Left lobe of liver (tissue), 2 donors: ENCODE results near the gene SYP. TPM values are rescaled to one million over a fixed set of nuclear protein-coding genes. Genes with fewer than 3 reads are reported as not detected.

Experiments
- ATAC-seq: fragments of 200-7000 bp; cut with Tn5 transposase; one replicate; pipeline ENCODE4 v1.9.1; 2020; ENCODE audit warnings: mild to moderate bottlenecking, moderate library complexity
- DNase-seq: peaks from one replicate; pipeline ENCODE4 v3.0.0-alpha.2; 2020; ENCODE audit warnings: low spot score
- total RNA-seq: library from RNA; stranded (reverse); gene quantifications from one replicate; pipeline ENCODE4 v1.2.1, GENCODE V29; 2021
- donor health status: DM: no; HTN: no; CAD: no; lungs with moderate emphysema.
- donor health status: DM: no; HTN: yes; CAD: no.

Gene SYP
- total RNA-seq, 1 donor from 2014 or later = 0.10 TPM

DNA sequence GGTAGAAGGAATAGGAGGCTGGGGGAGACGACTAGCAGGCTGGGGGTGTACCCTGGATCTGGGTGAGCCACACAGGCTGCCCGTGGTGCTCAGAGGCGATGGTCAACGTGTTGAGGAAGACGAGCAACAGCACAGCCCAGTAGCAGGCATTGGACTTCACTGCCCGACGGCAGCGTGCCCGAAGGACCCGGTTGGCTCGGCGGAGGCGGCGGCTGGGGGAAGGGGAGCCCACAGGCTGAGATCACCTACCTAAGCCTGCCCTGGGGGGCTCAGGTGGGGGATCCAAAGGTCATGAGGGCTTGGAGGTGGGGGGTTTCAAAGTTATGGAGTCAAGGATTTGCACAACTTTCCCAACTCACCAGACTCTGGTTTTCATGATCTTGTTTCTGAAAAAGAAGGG, 25.9 kb upstream of the SYP start:
- no peak for ATAC-seq
- no peak for DNase-seq

DNA sequence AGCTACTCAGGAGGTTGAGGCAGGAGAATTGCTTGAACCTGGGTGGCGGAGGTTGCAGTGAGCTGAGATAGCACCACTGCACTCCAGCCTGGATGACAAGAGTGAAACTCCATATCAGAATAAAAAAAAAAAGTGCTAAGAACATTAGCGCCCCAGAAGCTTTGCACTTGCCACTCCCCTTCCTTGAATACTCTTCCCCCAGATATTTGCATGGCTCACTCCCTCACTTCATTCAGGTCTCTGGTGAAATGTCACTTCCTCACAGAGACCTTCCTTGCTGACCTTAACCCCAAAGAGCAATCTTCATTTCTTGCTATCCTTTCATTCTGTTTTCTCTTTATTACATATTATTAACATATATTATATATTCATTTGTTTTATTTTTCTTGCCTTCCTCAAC, 21.9 kb upstream of the SYP start:
- no peak for DNase-seq
- no peak for ATAC-seq

DNA sequence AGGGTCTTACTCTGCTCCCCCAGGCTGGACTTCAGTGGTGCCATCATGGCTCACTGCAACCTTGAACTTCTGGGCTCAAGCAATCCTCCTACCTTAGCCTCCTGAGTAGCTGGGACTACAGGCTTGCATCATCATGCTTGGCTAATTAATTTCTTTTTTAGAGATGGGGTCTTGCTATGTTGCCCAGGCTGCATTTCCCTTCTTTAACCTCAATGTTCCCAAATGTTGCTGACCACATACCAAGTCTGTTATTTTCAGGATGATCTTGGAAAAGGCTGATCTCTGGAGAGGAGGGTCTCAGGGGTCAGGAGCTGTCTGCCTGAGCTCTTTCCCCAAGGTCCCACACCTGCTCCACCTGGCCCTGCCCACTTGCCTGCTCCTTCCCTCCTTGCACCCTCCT, 20.1 kb upstream of the SYP start:
- no peak for DNase-seq
- no peak for ATAC-seq

DNA sequence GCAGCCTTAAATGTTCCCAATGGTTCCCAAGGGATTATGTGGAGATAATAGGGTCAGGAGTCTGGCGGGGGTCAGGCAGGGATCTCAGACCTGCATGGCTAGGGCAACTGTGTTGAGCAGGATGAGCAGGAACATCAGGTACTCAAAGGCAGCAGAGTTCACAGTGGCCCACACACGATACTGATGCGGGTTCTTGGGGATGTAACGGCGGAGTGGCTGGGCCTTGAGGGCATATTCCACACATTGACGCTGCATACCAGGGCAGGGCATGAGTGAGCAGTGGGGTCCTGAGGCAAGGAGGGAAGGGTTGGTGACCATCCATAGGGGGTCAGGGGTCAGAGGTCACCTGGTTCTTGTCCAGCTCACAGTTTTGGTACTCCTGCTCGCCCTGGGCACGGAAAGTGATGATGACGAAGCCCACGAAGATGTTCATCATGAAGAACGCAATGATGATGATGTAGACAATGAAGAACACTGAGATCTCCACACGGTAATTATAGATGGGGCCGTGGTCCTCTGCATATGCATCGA, 15.1 kb upstream of the SYP start:
- no peak for DNase-seq

DNA sequence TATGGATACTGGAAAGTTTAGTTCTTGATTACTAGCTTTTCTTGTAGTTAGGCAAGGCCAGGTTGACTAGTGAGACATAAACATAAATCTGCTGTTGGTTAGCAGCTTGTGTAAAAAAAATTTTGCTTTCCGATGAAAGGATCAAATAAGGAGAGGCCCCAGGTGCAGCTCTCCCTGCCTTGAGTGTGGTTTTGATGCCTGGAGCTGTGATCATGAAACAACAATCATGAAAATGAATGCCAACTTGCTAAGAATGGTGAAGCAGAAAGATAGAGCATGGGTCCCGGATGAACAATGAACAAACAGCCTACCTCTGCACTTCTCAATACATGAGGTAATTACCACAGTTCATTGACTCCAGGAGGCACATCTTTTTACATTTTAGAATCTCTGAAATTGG, 14.4 kb upstream of the SYP start:
- DNase-seq (no peak), ATAC-seq (no peak)

More for the DNA sequence above, 15.1 kb upstream of the SYP start:
- no peak for ATAC-seq

DNA sequence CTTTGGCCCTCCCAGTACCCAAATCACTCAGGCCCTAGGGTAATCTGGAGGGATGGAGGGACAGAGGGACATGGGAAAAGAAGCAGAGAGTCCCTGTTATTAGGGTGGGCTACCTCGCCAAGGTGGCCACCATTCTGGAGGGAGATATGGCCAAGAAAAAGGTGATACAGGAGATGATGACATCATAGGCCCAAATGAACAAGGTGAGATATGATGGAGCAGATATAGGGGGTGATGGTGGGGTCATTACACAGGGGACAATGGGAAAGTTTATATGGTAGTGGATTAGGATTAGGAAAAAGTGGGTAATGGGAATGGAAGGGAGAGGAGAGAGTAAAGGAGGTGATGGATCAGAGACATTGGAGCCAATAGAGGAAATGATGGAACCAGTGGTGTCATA, 12.9 kb upstream of the SYP start:
- ATAC-seq (no peak), DNase-seq (no peak)

DNA sequence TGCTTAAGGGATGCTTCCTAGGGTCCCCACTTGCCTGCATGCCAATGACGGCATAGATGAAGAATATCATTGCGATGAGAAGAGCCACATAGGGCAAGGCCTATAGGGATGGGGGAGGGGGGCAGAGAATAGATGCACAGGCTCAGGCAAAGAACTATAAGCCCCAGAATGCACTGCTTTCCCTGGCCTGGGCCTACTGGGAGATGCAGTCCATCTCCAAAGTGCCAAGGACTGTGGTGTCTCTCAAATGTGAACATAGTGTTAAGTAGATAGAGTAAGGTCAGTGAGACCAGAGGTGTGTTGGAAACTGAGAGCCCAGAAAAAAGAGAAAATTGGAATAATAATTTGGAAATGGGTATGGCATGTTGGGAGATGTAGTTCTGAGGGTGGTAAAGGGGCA, 12.2 kb upstream of the SYP start:
- DNase-seq (no peak), ATAC-seq (no peak)

DNA sequence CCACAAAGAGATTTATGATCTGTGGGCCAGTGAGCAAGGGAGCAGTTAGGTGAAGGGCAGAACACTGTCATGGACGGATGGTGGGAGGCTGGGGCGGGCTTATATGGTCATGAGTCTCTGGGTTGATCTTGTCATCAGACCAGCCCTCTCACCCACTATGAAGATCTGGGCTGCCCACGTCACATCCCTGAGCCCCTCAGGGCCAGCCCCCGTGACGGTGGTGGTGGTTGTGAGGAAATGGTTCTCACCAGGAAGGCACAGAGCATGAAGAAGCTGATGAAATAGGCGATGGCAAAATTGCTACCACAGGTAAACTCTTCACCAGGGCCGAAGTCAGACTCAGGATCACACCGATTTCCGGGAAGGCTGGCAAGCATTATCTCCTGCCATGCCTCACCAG, 11.1 kb upstream of the SYP start:
- no peak for ATAC-seq
- DNase-seq = no peak

DNA sequence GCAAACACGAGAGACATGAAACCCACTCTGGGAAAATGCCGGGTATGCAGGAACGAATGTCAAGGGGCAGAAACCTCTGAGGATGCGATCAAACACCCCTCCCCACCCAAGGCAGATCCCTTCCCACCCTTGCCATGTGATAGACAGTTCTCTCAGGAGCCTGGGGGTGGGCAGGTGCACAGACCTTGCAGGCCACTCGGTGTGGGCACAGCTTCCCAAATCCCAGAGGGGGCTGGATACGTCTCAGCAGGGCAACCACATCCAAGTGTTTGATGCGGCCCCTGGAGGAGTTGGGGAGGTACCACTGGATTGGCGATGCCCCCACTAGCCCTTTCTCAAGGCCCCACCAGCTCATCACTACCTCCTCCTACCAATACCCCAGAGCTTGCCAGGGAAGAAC, 10.4 kb upstream of the SYP start:
- ATAC-seq = no peak
- no peak for DNase-seq

DNA sequence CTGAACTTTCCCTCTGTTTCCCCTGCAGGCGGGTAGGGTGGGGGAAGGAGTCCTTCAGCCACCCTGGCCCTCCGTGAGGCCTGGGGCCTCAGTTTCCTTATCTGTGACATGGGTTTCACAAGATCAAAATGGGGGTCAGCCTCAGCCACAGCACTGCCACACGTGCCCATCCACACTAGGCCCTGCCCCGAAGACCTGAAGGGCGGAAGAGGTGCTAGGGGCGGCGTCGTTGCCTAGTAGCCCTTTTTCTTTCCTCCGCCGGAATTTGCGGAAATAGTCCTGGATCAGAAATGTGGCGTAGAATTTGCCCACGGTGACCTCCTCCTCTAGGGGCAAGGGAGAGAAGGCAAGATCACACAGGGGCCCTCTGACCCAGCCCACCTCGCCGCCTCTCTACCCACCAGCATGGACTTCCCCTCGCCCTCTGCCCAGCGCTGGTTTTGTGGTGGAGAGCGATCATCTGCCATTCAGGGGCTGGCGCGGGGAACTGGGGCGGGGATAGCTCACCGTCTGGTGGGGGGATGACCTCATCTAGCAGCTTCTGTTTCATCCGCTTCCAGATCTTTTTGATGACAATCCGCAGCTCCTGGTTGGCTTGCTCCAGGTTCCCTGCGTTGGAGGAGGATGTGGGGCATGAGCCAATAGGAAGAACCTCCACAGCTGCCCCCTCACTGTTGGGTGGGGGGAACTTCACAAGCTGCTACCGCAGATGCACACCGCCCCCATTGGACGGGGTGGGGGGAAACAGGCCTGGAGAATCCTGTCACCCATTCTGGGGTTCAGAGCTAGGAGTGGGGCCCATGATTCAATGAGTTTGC, 9.7 kb upstream of the SYP start:
- no peak for DNase-seq
- ATAC-seq = no peak

DNA sequence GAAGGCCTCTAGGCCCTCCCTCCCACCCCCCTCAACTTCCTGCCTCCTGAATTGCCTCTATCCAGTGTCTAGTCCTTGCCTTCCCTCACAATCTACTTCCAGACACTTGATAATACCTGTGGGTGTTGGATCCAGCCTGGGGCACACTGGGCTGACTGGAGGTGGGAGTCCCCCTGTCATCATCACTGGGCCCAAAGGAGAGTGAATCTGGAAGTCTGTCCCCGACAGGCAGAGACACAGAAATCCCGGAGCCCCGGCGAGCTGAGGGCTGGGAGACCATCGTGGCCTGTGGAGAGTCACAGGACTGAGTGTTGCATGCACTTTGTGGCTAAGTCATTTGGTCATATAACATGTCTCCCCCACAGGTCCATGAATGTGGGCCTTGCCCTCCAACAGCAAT, 8.4 kb upstream of the SYP start:
- DNase-seq = no peak
- ATAC-seq = no peak

DNA sequence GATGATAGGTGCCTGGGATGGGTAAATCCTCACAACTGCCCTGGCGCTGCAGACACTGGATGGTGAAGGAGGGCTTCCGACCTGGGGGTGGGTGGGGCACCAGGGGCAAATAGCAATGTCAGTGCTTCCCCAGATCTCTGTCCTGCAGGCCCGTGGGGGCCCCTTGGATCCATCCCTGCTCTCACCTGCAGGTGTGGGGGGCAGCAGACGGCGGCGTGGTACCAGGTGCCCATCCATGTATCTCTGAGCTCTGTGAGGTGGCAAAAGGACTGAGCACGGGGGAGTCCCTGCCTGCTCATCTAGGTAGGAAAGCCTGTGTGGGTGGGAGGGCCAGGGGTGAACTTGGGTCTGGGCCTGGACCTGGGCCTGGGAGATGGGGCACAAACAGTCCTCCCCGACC, 6.5 kb upstream of the SYP start:
- no peak for DNase-seq
- no peak for ATAC-seq

DNA sequence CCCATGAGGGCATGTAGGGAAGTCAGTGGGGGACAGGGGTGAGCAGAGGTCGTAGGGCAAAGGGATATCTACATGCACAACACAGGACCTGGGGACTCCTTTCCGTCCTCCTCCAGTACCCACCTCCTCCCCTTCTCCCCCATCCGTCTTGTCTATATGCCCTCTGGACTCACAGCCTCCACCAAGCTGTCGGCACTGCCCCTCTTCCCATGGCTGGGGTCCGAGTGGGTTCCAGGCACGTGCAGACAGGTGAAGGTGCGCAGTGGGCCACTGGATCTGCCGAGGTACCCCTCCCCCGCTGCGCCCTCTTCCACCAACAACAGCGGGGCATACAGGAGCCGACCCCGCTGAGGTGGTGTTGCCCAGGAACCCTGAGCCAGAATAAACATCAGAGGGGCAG, 5.5 kb upstream of the SYP start:
- ATAC-seq = no peak
- no peak for DNase-seq

DNA sequence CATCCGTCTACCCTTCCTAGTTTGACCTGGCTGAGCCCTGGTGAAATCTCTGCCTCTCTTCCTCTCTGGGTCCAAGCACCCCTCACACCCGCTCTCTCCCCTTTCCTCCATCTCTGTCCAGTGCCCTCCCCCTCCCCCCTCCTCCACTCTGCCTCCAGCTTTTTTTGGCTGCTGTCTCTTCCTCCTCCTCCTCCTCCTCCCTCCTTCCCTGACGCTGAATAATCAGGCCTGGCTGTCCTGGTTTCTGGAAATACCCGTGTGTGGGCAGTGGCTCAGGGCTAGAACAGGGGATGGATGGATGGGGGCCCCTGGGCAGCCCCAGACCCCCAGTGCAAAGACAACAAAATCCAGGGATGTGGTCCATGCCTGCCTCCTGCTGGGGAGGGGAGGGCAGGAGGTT, 4.7 kb upstream of the SYP start:
- DNase-seq (no peak), ATAC-seq (no peak)

DNA sequence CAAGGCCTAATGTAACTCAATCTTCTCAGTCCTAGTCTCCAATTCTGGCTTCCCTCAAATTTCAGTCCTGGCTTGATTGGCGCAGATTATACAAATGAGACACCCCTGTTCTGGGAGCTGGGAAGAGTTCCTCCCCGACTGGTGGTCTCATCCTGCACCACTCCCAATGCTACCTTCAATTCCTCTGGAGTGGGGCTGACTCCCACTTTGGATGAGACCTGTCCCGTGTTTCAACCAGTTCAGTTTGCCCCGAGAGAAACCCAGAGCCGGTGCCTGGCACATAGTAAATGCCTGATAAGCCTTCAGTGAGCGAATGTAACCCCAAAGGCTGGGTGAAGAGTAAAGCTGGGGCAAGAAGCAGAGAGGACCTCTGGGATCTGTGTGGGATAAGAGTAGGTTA, 4.0 kb upstream of the SYP start:
- DNase-seq (no peak), ATAC-seq (no peak)

DNA sequence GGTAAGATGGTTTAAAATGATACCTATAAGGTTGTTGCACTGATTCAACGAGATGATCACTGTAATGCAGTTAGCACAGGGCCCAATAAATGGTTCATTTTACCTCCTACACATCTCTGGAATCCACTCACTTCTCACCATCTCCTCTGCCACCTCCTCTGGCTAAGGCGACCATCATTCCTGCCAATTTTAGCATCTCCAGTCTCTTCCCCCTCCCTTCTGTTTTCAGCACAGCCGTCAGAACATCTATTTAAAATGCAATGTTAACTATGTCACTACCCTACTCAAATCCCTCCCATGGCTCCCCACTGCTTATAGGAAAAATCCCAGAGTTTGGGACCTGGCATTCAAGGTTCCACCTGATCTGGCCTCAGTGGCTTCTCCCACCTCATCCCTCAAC, 3.5 kb upstream of the SYP start:
- ATAC-seq (no peak), DNase-seq (no peak)

DNA sequence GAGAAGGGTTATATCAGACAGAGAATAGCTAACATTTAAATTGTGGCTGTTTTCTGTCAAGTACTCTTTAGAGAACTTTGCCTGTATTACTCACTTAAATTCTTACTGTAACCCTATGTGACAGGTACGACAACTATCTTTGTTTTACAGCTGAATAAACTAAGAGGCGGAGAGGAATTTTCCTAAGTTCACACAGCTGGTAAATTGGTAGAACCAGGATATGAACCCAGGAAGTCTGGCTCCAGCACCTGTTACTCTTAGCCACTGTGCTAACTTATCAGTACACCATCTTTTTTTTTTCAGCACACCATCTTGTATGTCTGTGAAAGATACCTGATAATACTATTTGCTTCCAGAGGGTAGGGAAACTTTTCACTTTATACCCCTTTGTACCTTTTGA, 2.0 kb upstream of the SYP start:
- no peak for ATAC-seq
- no peak for DNase-seq

DNA sequence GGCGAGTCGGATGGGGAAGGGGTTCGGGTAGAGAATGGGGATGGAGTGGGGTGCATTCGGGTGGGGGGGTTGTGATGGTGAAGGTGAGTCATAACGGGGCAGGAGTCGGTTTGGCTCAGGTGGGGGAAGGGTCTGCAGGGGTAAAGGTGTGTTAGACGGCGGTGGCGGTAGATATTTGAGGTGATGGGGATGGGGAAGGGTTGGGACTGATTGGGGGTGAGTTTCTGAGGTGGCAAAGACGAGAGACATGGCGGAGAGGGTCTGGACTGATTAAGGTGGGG, 738 bp downstream of the SYP start:
- no peak for DNase-seq
- no peak for ATAC-seq

DNA sequence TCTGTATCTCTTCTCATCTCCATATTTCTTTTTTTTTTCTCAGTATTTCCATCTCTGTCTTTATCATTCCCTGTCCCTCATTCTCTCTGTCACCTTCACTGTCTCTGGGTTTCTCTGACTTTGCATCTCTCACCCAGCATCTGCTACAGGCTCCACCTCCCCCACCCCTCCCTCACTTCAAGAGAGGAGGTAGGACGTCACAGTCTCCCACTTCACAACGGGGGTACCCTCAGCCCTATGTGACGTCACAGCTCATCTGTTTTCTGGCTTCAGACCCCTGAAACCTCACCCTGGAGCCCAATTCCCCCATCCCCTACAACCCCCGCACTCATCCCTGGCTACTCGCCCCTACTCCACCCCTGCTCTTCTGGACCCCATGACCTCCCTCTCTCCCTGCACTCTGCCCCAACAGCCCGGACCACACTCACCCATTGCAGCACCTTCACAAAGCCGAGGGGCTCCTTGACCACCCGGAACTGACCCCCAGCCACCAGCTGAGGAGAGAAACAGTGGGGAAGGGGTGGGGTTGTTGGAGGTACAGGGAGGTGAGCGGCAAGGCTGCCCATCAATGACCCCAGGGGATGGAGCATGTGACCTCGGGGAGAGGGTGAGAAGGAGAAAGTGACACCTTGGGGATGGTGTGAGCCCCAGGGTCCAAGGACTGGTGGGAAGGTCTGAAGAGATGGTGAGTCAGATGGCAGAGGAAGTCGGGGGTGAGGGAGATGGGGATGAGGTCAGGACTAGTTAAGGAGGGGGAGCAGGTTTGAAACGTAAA, 1.3 kb downstream of the SYP start:
- no peak for DNase-seq
- no peak for ATAC-seq

DNA sequence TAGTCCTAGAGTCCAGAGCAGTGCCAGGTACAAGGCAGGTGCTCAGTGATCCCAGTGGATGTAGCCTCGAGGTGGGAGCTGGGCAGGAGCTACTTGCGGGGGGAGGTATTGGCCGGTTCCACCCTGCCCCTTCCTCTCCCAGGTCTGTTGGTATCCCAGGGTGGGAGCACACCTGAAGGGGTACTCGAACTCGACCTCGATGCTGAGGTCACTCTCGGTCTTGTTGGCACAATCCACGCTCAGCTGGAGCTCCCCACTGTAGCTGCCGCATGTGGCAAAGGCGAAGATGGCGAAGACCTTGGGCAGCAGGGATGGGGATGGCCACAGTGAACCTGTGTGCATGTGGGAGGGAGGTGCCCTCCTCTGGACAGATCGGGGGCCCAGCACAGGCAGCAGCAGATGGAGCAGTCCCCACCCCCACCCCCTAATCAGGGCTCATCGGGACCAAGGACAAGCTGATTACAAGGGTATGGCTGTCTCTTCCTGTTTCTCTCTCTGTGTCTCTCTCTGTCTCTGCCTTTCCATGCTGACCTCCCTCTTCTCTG, 2.4 kb downstream of the SYP start:
- ATAC-seq = no peak
- DNase-seq = no peak

DNA sequence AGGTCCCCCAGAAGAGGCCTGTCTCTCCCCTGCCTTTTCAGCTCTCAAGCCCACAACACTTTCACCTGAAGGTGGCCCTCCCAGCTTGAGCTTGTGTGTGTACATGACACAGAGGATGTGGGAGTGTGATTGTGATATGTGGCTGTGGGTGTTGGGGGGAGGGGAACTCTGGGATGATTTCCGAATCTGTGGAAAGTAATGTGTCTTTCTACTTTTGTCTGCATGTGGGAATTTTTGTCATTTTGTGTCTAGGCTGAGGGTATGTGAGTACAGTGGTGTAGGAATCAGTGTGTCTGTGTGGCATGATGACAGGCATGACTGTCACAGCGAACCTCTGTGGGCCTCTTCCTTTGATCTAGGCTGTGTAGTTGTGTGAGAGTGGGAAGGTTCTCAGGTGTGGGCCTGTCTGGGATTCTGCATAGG, 6.4 kb downstream of the SYP start:
- no peak for DNase-seq
- no peak for ATAC-seq

DNA sequence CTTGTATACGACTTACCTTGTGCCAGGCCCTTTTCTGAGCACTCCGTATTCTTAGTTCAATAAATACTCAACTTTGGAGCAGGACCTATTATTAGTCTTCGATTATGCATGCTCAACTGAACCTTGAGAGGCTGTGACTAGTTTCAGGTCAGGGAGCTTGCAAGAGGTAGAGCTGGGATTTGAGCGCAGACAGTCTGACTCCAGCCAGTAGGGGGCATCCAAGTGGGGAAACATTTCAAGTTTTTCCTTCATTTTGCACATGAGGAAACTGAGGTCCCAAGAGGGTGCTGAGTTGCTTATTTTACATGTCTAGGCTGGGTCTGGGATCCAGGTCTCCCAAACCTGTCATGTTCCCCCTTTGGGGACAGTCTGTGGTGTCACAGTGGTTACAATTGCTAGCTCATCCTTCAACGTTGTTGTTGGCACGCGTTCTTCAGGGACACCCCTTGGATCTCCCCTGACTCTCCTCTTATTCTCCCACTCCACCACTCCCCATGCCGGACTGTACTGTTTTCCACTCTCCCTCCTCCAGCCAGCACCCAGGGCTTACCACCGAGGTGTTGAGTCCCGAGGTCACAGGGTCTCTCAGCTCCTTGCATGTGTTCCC, 7.2 kb downstream of the SYP start:
- no peak for DNase-seq
- no peak for ATAC-seq
